H1 (cell line): ENCODE data around the gene CFAP97D1. TPM values are rescaled to one million over a fixed set of nuclear protein-coding genes. Genes with fewer than 3 reads are reported as not detected.

Experiments used
- ASH2L ChIP-seq: fragments of 200-600, 300-600 bp; sonication (generic); IDR thresholded peaks from one replicate; pipeline ENCODE4 v1.7.1; 2017; ENCODE audit warnings: low read length
- BCL11A ChIP-seq, 2 experiments: IDR thresholded peaks; one replicate each; pipeline ENCODE4 v1.6.1; 2011; ENCODE audit warnings: low read depth in 2 of 2, low read length in 2 of 2, mild to moderate bottlenecking in 2 of 2
- CHD1 ChIP-seq: IDR thresholded peaks from 2 replicates; pipeline ENCODE4 v1.6.1; 2012; ENCODE audit warnings: low read depth, low read length, improper control_type of control experiment
- EZH2 ChIP-seq: fragments of 200-600 bp; sonication (generic); IDR thresholded peaks from 2 replicates; pipeline ENCODE4 v1.7.1; 2012; ENCODE audit warnings: low read depth, mild to moderate bottlenecking, moderate library complexity, low read length, inconsistent platforms; ENCODE audit not compliant: severe bottlenecking
- NANOG ChIP-seq: IDR thresholded peaks from 2 replicates; pipeline ENCODE4 v1.6.1; 2011; ENCODE audit warnings: low read length, low read depth, mild to moderate bottlenecking, inconsistent platforms; ENCODE audit not compliant: insufficient read depth, poor library complexity, severe bottlenecking
- POU5F1 ChIP-seq: IDR thresholded peaks from 2 replicates; pipeline ENCODE4 v1.6.1; 2011; ENCODE audit warnings: low read depth, mild to moderate bottlenecking, low read length, moderate library complexity
- RAD21 ChIP-seq, 2 experiments: IDR thresholded peaks in 1 of 2; conservative IDR thresholded peaks in 1 of 2; 2 replicates each; pipeline ENCODE4 v1.6.1; 2011; ENCODE audit warnings: low read depth in 2 of 2, low read length in 2 of 2, improper control_type of control experiment in 1 of 2, inconsistent platforms in 1 of 2, mild to moderate bottlenecking in 1 of 2, moderate library complexity in 1 of 2
- polyA plus RNA-seq, 7 experiments: library from polyadenylated mRNA; depleted of rRNA in 3 of 7; stranded (reverse) in 5 of 7; unstranded in 2 of 7; fragments of >200 nt in 5 of 7; fragments of 200-250 nt in 2 of 7; gene quantifications; 1 replicate in 5 of 7; 2 replicates in 1 of 7; 4 replicates in 1 of 7; pipeline versions ENCODE4 v1.2.1 to v1.2.3, GENCODE V29; 2011 to 2013; ENCODE audit warnings: missing spikeins in 2 of 7, mixed read lengths in 2 of 7
- total RNA-seq: library from RNA; stranded (reverse); fragmentation: NEBNext Ultra II Directional; extraction: Animal tissue kit (Norgen Biotek cat#: 25700); gene quantifications from 2 replicates; pipeline ENCODE4 v1.2.1, GENCODE V29; 2021

Gene CFAP97D1
- total and polyA plus RNA-seq, 2 of the 8 experiments (the other 6 are each of a cell fraction or from before 2014, with no cell fraction given): 0.02 to 0.07 TPM

- no peak for TF ChIP-seq BCL11A (IDR thresholded peaks at IDR 0.05; ENCODE audit: low read depth in 2 of 2, low read length in 2 of 2)
- no peak for TF ChIP-seq CHD1
- no peak for TF ChIP-seq EZH2
- TF ChIP-seq POU5F1: no peak
- no peak for TF ChIP-seq NANOG
- TF ChIP-seq RAD21 (IDR thresholded peaks at IDR 0.05 in 1 of 2, conservative IDR thresholded peaks at IDR 0.05 in 1 of 2; ENCODE audit: low read depth in 2 of 2, low read length in 2 of 2): no peak
- TF ChIP-seq ASH2L: no peak
Observed at GRCh38 chr17:43770957-43771356, 9.3 kb upstream of the CFAP97D1 start (continued).
